Dendritic cell treated with granulocyte-macrophage colony-stimulating factor and Interleukin-4, amounts not matched to agents 40 ng/mL and 50 ng/mL, for 4 days (primary cell): Measurements from ENCODE around the gene SNRNP40.
"Not testable (repeated sequence)": the region's sequence is repeated elsewhere in the genome, so short reads cannot be mapped to it uniquely, and the experiment has no call there.

Source experiments
- H3K27ac Mint-ChIP-seq: one replicate; pipeline ENCODE4 v1.8.0; 2022; ENCODE audit warnings: mild to moderate bottlenecking, mixed read lengths
- H3K27me3 Mint-ChIP-seq: one replicate; pipeline ENCODE4 v1.8.0; 2022; ENCODE audit warnings: mild to moderate bottlenecking, mixed read lengths
- H3K36me3 Mint-ChIP-seq: one replicate; pipeline ENCODE4 v1.8.0; 2022; ENCODE audit warnings: low read depth, mixed read lengths
- H3K4me1 Mint-ChIP-seq: one replicate; pipeline ENCODE4 v1.8.0; 2022; ENCODE audit warnings: low read depth, mixed read lengths
- H3K4me3 Mint-ChIP-seq: one replicate; pipeline ENCODE4 v1.8.0; 2022; ENCODE audit warnings: mild to moderate bottlenecking, moderate library complexity, mixed read lengths
- H3K9me3 Mint-ChIP-seq: one replicate; pipeline ENCODE4 v1.8.0; 2022; ENCODE audit warnings: mixed read lengths
- intact Hi-C: fragments of 100-400 bp; cut with micrococcal nuclease; formaldehyde crosslinking; loops from one replicate; pipeline ENCODE4 v1.15.0; 2022

SNRNP40 gene

GRCh38 chr1:31302709-31303441 lies 6.3 kb upstream of the SNRNP40 start:
- intact Hi-C loops: no loop called here
- H3K27me3 Mint-ChIP-seq: no peaks in the 10 kb centered on the region
- H3K27ac Mint-ChIP-seq: no peak overlapping the region
- H3K36me3 Mint-ChIP-seq: peaks cover 28% of the 10 kb centered on the region
- no peak overlapping the region for H3K4me3 Mint-ChIP-seq
- H3K9me3 Mint-ChIP-seq: no peaks in the 10 kb centered on the region
- H3K4me1 Mint-ChIP-seq: no peaks in the 10 kb centered on the region

- intact Hi-C loops: no loop called here
- H3K27me3 Mint-ChIP-seq: no peaks in the 10 kb centered on the region
- H3K36me3 Mint-ChIP-seq: peaks cover 22% of the 10 kb centered on the region
- no peaks in the 10 kb centered on the region for H3K9me3 Mint-ChIP-seq
- H3K4me1 Mint-ChIP-seq: no peaks in the 10 kb centered on the region
- H3K4me3 Mint-ChIP-seq: no peak overlapping the region
- no peak overlapping the region for H3K27ac Mint-ChIP-seq
Measured at GRCh38 chr1:31300193-31300592, 3.6 kb upstream of the SNRNP40 start.

GRCh38 chr1:31299365-31299764 lies 2.8 kb upstream of the SNRNP40 start:
- no peaks in the 10 kb centered on the region for H3K27me3 Mint-ChIP-seq
- H3K4me1 Mint-ChIP-seq: no peaks in the 10 kb centered on the region
- H3K9me3 Mint-ChIP-seq: no peaks in the 10 kb centered on the region
- H3K36me3 Mint-ChIP-seq: peaks cover 21% of the 10 kb centered on the region
- no peak overlapping the region for H3K4me3 Mint-ChIP-seq
- intact Hi-C loops: no loop called here
- no peak overlapping the region for H3K27ac Mint-ChIP-seq

GRCh38 chr1:31297277-31298247 lies 974 bp upstream of the SNRNP40 start:
- Mint-ChIP-seq H3K27me3 (no peaks in the 10 kb centered on the region), H3K27ac (no peak overlapping the region), H3K4me3 (no peak overlapping the region), H3K4me1 (no peaks in the 10 kb centered on the region), H3K9me3 (no peaks in the 10 kb centered on the region), H3K36me3 (peaks cover 32% of the 10 kb centered on the region)
- intact Hi-C loops: no loop called here

GRCh38 chr1:31295874-31296485 lies 608 bp downstream of the SNRNP40 start:
- Mint-ChIP-seq H3K9me3 (no peaks in the 10 kb centered on the region), H3K4me3 (no peak overlapping the region), H3K4me1 (no peaks in the 10 kb centered on the region), H3K36me3 (peaks cover 48% of the 10 kb centered on the region), H3K27ac (no peak overlapping the region), H3K27me3 (no peaks in the 10 kb centered on the region)
- intact Hi-C loops: no loop called here

- no peaks in the 10 kb centered on the region for H3K4me1 Mint-ChIP-seq
- no peaks in the 10 kb centered on the region for H3K27me3 Mint-ChIP-seq
- peaks cover 95% of the 10 kb centered on the region for H3K36me3 Mint-ChIP-seq
- intact Hi-C loops: no loop called here
- H3K27ac Mint-ChIP-seq: no peak overlapping the region
- no peak overlapping the region for H3K4me3 Mint-ChIP-seq
- H3K9me3 Mint-ChIP-seq: no peaks in the 10 kb centered on the region
Measured at GRCh38 chr1:31289021-31289420, 7.6 kb downstream of the SNRNP40 start.

- H3K9me3 Mint-ChIP-seq, H3K27me3 Mint-ChIP-seq, intact Hi-C loops, H3K27ac Mint-ChIP-seq, H3K4me3 Mint-ChIP-seq, H3K4me1 Mint-ChIP-seq: not testable (repeated sequence)
- peaks cover 98% of the 10 kb centered on the region for H3K36me3 Mint-ChIP-seq
Measured at GRCh38 chr1:31287791-31288190, 8.8 kb downstream of the SNRNP40 start.

- intact Hi-C loops, H3K4me1 Mint-ChIP-seq, H3K4me3 Mint-ChIP-seq, H3K27me3 Mint-ChIP-seq, H3K27ac Mint-ChIP-seq, H3K9me3 Mint-ChIP-seq: not testable (repeated sequence)
- peaks cover 98% of the 10 kb centered on the region for H3K36me3 Mint-ChIP-seq
Measured at GRCh38 chr1:31282426-31282825, 14.2 kb downstream of the SNRNP40 start.

- Mint-ChIP-seq H3K36me3 (peaks cover 77% of the 10 kb centered on the region), H3K4me3 (no peak overlapping the region), H3K4me1 (no peaks in the 10 kb centered on the region), H3K27ac (no peak overlapping the region), H3K27me3 (no peaks in the 10 kb centered on the region), H3K9me3 (no peaks in the 10 kb centered on the region)
- intact Hi-C loops: no loop called here
Measured at GRCh38 chr1:31273619-31274018, 23.0 kb downstream of the SNRNP40 start.

- H3K9me3 Mint-ChIP-seq: no peaks in the 10 kb centered on the region
- no peak overlapping the region for H3K27ac Mint-ChIP-seq
Measured at GRCh38 chr1:31272369-31272768, 24.2 kb downstream of the SNRNP40 start.

GRCh38 chr1:31266547-31266946 lies 30.0 kb downstream of the SNRNP40 start:
- Mint-ChIP-seq H3K36me3 (peaks cover 89% of the 10 kb centered on the region), H3K4me3 (no peak overlapping the region), H3K9me3 (no peaks in the 10 kb centered on the region), H3K27me3 (no peaks in the 10 kb centered on the region), H3K4me1 (no peaks in the 10 kb centered on the region), H3K27ac (no peak overlapping the region)
- intact Hi-C loops: no loop called here

More at GRCh38 chr1:31272369-31272768, 24.2 kb downstream of the SNRNP40 start:
- Mint-ChIP-seq H3K4me1 (no peaks in the 10 kb centered on the region), H3K36me3 (peaks cover 77% of the 10 kb centered on the region), H3K27me3 (no peaks in the 10 kb centered on the region), H3K4me3 (no peak overlapping the region)
- intact Hi-C loops: no loop called here

- Mint-ChIP-seq H3K27ac (no peak overlapping the region), H3K4me1 (no peaks in the 10 kb centered on the region), H3K27me3 (no peaks in the 10 kb centered on the region), H3K4me3 (no peak overlapping the region), H3K9me3 (no peaks in the 10 kb centered on the region), H3K36me3 (peaks cover 94% of the 10 kb centered on the region)
- intact Hi-C loops: no loop called here
Measured at GRCh38 chr1:31264790-31265386, 31.7 kb downstream of the SNRNP40 start.

GRCh38 chr1:31263408-31263807 lies 33.2 kb downstream of the SNRNP40 start:
- Mint-ChIP-seq H3K4me1 (no peaks in the 10 kb centered on the region), H3K27ac (no peak overlapping the region), H3K36me3 (peaks cover 99% of the 10 kb centered on the region), H3K4me3 (no peak overlapping the region), H3K9me3 (no peaks in the 10 kb centered on the region), H3K27me3 (no peaks in the 10 kb centered on the region)
- intact Hi-C loops: no loop called here

GRCh38 chr1:31262393-31262792 lies 34.2 kb downstream of the SNRNP40 start:
- H3K27me3 Mint-ChIP-seq, H3K4me1 Mint-ChIP-seq, H3K9me3 Mint-ChIP-seq, intact Hi-C loops, H3K27ac Mint-ChIP-seq, H3K4me3 Mint-ChIP-seq: not testable (repeated sequence)
- peaks cover 99% of the 10 kb centered on the region for H3K36me3 Mint-ChIP-seq
